ENCODE measurements around the gene MAPK13. TPM values are rescaled to one million over a fixed set of nuclear protein-coding genes. Genes with fewer than 3 reads are reported as not detected.

The MAPK13 gene
- 14.3 TPM for total RNA-seq

GRCh38 chr6:36129941-36130666 is at the start of gene MAPK13:
TSS of gene MAPK13 (plus strand) at chr6:36130513. CDS start at chr6:36130583, 70 bp downstream.

Other genes starting within 250 kb of the MAPK13 start
- gene SRPK1, start 209.4 kb upstream of the MAPK13 start, total RNA-seq, result 39.8 TPM
- 0.29 TPM for gene SLC26A8, start 105.9 kb upstream of the MAPK13 start, total RNA-seq
- 61.2 TPM for gene MAPK14, start 102.7 kb upstream of the MAPK13 start, total RNA-seq
- 27.7 TPM for gene BRPF3, start 66.2 kb downstream of the MAPK13 start, total RNA-seq
- gene PNPLA1, start 139.5 kb downstream of the MAPK13 start, total RNA-seq, result 1.1 TPM
- 0.58 TPM for gene BNIP5, start 206.4 kb downstream of the MAPK13 start, total RNA-seq

All from metanephros (tissue), 1 donor.